K562 (cell line): ENCODE measurements around the gene PDLIM7. TPM values are rescaled to one million over a fixed set of nuclear protein-coding genes. Genes with fewer than 3 reads are reported as not detected.

Experiments
- CSDE1 ChIP-seq, 2 experiments: fragments of 450-650 bp; IDR thresholded peaks; 2 replicates each; pipeline ENCODE4 v1.6.1; 2016; ENCODE audit warnings: mild to moderate bottlenecking in 1 of 2
- ETV5 ChIP-seq: sonication (generic); formaldehyde crosslinking; IDR thresholded peaks from 2 replicates; pipeline ENCODE4 v1.4.0; 2020; ENCODE audit warnings: low read depth, mild to moderate bottlenecking, missing genetic modification reagents
- GTF2F1 ChIP-seq: IDR thresholded peaks from 2 replicates; pipeline ENCODE4 v1.6.1; 2011; ENCODE audit warnings: low read depth, low read length, improper control_type of control experiment
- KAT2B ChIP-seq: IDR thresholded peaks from one replicate; pipeline ENCODE4 v1.6.1; 2012; ENCODE audit warnings: low read depth, mild to moderate bottlenecking, control low read depth, inconsistent platforms, low read length, moderate library complexity
- NFRKB ChIP-seq: fragments of 450-650 bp; IDR thresholded peaks from 2 replicates; pipeline ENCODE4 v1.6.1; 2016; ENCODE audit warnings: low read depth
- SRF ChIP-seq, 2 experiments: fragments of 250-450, 450-650 bp in 1 of 2; sonication (Bioruptor Pico) in 1 of 2; sonication (generic) in 1 of 2; formaldehyde crosslinking; IDR thresholded peaks; 2 replicates each; pipeline versions ENCODE4 v1.5.0 to v1.5.1; 2020 to 2022; ENCODE audit warnings: mild to moderate bottlenecking in 1 of 2, missing genetic modification reagents in 1 of 2
- TFAM ChIP-seq: fragments of 250-450 bp; sonication (Bioruptor Pico); conservative IDR thresholded peaks from 2 replicates; pipeline ENCODE4 v1.5.0; 2021; ENCODE audit warnings: mild to moderate bottlenecking, moderate library complexity
- ZNF551 ChIP-seq: fragments of 250-450 bp; sonication (Bioruptor Pico); IDR thresholded peaks from 2 replicates; pipeline ENCODE4 v1.5.0; 2021; ENCODE audit warnings: mild to moderate bottlenecking, moderate library complexity
- polyA plus RNA-seq, 8 experiments: library from polyadenylated mRNA; depleted of rRNA in 4 of 8; stranded (reverse) in 5 of 8; unstranded in 3 of 8; fragments of >200 nt; fragmentation: Nextera tagmentation in 2 of 8; fragmentation: Illumina TruSeq in 1 of 8; extraction: Ambion mirVana in 2 of 8; extraction: Trizol in 1 of 8; gene quantifications; 2 replicates each; pipeline versions ENCODE4 v1.2.1 to v1.2.3, GENCODE V29; 2011 to 2014; ENCODE audit warnings: inconsistent platforms in 1 of 8, missing spikeins in 1 of 8
- total RNA-seq, 7 experiments: library from RNA; depleted of rRNA in 6 of 7; stranded (reverse); fragments of >200 nt in 6 of 7; fragmentation: Illumina TruSeq in 2 of 7; extraction: Trizol in 2 of 7; gene quantifications; 2 replicates each; pipeline versions ENCODE4 v1.2.1 to v1.2.3, GENCODE V29; 2011 to 2021; ENCODE audit warnings: low replicate concordance in 1 of 7
- TF ChIP-seq, protein P1 (sequence below): fragments of 450-650 bp; formaldehyde crosslinking; IDR thresholded peaks from 2 replicates; pipeline ENCODE4 v1.4.0; 2022; ENCODE audit warnings: missing genetic modification characterization
- TF ChIP-seq, protein P2 (sequence below): sonication (generic); formaldehyde crosslinking; IDR thresholded peaks from 2 replicates; pipeline ENCODE4 v1.8.0; 2022; ENCODE audit warnings: mild to moderate bottlenecking, missing genetic modification reagents, borderline replicate concordance
- TF ChIP-seq, protein P3 (sequence below): fragments of 150-350 bp; IDR thresholded peaks from 2 replicates; pipeline ENCODE4 v1.6.1; 2014; ENCODE audit warnings: low read depth, mild to moderate bottlenecking, low read length, borderline replicate concordance
- TF ChIP-seq, protein P4 (sequence below): fragments of 250-450 bp; sonication (Bioruptor Pico); IDR thresholded peaks from 2 replicates; pipeline ENCODE4 v1.8.0; 2021; ENCODE audit warnings: mild to moderate bottlenecking, moderate library complexity
- TF ChIP-seq, protein P5 (sequence below): sonication (generic); formaldehyde crosslinking; IDR thresholded peaks from 2 replicates; pipeline ENCODE4 v1.8.0; 2023; ENCODE audit warnings: missing genetic modification reagents, mild to moderate bottlenecking, borderline replicate concordance

Gene PDLIM7
- total and polyA plus RNA-seq, 9 of the 15 experiments (the other 6 are each of a cell fraction or from before 2014, with no cell fraction given): 2.1 to 124 (median 32.6) TPM

DNA sequence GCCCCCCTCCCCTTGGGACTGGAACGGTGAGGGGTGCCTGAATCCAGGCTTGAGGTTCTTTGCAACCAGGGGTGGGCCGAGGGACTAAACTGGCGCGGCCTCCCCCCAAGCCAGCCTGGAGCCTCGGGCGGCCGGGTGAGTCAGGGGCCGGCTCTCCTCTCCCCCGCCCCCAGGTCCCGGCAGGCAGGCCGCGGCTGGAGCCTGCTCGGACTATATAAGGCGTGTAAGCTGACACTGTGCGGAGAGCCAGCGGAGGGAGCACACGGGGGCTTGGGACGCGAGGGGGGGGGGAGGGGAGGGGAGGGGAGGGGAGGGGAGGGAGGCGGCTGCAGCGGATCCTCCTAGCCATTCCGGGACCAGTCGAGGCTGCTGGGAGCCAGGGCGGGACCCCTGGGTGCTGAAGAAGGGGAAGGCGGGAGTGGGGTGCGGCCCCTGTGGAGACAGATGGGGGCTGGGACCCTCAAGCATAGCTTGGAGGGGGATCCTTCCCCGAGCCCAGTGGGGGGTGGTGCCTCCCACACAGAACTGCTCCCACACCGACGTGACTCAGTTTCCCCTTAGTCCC is 595 bp downstream of the PDLIM7 start (continued):
- TF ChIP-seq, protein P1, sequence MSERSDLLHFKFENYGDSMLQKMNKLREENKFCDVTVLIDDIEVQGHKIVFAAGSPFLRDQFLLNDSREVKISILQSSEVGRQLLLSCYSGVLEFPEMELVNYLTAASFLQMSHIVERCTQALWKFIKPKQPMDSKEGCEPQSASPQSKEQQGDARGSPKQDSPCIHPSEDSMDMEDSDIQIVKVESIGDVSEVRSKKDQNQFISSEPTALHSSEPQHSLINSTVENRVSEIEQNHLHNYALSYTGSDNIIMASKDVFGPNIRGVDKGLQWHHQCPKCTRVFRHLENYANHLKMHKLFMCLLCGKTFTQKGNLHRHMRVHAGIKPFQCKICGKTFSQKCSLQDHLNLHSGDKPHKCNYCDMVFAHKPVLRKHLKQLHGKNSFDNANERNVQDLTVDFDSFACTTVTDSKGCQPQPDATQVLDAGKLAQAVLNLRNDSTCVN (CRISPR knock-in tag): 0 out of 2 replicates have a peak, but pooled peaks have one; percentile 9
- TF ChIP-seq SRF (CRISPR knock-in tag; IDR thresholded peaks at IDR 0.05): peak; percentile 85 to 97; a peak in 3 of 4 replicates
- TF ChIP-seq, protein P2, sequence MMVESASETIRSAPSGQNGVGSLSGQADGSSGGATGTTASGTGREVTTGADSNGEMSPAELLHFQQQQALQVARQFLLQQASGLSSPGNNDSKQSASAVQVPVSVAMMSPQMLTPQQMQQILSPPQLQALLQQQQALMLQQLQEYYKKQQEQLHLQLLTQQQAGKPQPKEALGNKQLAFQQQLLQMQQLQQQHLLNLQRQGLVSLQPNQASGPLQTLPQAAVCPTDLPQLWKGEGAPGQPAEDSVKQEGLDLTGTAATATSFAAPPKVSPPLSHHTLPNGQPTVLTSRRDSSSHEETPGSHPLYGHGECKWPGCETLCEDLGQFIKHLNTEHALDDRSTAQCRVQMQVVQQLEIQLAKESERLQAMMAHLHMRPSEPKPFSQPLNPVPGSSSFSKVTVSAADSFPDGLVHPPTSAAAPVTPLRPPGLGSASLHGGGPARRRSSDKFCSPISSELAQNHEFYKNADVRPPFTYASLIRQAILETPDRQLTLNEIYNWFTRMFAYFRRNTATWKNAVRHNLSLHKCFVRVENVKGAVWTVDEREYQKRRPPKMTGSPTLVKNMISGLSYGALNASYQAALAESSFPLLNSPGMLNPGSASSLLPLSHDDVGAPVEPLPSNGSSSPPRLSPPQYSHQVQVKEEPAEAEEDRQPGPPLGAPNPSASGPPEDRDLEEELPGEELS (CRISPR knock-in tag): no peak
- no peak for TF ChIP-seq KAT2B
- TF ChIP-seq CSDE1 (IDR thresholded peaks at IDR 0.05): no peak
- no peak for TF ChIP-seq ZNF551
- TF ChIP-seq, protein P3, sequence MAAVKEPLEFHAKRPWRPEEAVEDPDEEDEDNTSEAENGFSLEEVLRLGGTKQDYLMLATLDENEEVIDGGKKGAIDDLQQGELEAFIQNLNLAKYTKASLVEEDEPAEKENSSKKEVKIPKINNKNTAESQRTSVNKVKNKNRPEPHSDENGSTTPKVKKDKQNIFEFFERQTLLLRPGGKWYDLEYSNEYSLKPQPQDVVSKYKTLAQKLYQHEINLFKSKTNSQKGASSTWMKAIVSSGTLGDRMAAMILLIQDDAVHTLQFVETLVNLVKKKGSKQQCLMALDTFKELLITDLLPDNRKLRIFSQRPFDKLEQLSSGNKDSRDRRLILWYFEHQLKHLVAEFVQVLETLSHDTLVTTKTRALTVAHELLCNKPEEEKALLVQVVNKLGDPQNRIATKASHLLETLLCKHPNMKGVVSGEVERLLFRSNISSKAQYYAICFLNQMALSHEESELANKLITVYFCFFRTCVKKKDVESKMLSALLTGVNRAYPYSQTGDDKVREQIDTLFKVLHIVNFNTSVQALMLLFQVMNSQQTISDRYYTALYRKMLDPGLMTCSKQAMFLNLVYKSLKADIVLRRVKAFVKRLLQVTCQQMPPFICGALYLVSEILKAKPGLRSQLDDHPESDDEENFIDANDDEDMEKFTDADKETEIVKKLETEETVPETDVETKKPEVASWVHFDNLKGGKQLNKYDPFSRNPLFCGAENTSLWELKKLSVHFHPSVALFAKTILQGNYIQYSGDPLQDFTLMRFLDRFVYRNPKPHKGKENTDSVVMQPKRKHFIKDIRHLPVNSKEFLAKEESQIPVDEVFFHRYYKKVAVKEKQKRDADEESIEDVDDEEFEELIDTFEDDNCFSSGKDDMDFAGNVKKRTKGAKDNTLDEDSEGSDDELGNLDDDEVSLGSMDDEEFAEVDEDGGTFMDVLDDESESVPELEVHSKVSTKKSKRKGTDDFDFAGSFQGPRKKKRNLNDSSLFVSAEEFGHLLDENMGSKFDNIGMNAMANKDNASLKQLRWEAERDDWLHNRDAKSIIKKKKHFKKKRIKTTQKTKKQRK: no peak
- no peak for TF ChIP-seq GTF2F1
- no peak for TF ChIP-seq TFAM
- TF ChIP-seq, protein P4, sequence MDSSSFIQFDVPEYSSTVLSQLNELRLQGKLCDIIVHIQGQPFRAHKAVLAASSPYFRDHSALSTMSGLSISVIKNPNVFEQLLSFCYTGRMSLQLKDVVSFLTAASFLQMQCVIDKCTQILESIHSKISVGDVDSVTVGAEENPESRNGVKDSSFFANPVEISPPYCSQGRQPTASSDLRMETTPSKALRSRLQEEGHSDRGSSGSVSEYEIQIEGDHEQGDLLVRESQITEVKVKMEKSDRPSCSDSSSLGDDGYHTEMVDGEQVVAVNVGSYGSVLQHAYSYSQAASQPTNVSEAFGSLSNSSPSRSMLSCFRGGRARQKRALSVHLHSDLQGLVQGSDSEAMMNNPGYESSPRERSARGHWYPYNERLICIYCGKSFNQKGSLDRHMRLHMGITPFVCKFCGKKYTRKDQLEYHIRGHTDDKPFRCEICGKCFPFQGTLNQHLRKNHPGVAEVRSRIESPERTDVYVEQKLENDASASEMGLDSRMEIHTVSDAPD (CRISPR knock-in tag): no peak
- TF ChIP-seq ETV5 (CRISPR knock-in tag): no peak
- TF ChIP-seq NFRKB: no peak
- TF ChIP-seq, protein P5, sequence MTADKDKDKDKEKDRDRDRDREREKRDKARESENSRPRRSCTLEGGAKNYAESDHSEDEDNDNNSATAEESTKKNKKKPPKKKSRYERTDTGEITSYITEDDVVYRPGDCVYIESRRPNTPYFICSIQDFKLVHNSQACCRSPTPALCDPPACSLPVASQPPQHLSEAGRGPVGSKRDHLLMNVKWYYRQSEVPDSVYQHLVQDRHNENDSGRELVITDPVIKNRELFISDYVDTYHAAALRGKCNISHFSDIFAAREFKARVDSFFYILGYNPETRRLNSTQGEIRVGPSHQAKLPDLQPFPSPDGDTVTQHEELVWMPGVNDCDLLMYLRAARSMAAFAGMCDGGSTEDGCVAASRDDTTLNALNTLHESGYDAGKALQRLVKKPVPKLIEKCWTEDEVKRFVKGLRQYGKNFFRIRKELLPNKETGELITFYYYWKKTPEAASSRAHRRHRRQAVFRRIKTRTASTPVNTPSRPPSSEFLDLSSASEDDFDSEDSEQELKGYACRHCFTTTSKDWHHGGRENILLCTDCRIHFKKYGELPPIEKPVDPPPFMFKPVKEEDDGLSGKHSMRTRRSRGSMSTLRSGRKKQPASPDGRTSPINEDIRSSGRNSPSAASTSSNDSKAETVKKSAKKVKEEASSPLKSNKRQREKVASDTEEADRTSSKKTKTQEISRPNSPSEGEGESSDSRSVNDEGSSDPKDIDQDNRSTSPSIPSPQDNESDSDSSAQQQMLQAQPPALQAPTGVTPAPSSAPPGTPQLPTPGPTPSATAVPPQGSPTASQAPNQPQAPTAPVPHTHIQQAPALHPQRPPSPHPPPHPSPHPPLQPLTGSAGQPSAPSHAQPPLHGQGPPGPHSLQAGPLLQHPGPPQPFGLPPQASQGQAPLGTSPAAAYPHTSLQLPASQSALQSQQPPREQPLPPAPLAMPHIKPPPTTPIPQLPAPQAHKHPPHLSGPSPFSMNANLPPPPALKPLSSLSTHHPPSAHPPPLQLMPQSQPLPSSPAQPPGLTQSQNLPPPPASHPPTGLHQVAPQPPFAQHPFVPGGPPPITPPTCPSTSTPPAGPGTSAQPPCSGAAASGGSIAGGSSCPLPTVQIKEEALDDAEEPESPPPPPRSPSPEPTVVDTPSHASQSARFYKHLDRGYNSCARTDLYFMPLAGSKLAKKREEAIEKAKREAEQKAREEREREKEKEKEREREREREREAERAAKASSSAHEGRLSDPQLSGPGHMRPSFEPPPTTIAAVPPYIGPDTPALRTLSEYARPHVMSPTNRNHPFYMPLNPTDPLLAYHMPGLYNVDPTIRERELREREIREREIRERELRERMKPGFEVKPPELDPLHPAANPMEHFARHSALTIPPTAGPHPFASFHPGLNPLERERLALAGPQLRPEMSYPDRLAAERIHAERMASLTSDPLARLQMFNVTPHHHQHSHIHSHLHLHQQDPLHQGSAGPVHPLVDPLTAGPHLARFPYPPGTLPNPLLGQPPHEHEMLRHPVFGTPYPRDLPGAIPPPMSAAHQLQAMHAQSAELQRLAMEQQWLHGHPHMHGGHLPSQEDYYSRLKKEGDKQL: no peak
